ENCODE results near the gene GSX1. TPM values are rescaled to one million over a fixed set of nuclear protein-coding genes. Genes with fewer than 3 reads are reported as not detected.

The GSX1 gene
- total RNA-seq, 2 donors from 2014 or later, result not detected

GRCh38 chr13:27820524-27821482 lies 28.5 kb downstream of the GSX1 start:
- TF ChIP-seq, protein P1, sequence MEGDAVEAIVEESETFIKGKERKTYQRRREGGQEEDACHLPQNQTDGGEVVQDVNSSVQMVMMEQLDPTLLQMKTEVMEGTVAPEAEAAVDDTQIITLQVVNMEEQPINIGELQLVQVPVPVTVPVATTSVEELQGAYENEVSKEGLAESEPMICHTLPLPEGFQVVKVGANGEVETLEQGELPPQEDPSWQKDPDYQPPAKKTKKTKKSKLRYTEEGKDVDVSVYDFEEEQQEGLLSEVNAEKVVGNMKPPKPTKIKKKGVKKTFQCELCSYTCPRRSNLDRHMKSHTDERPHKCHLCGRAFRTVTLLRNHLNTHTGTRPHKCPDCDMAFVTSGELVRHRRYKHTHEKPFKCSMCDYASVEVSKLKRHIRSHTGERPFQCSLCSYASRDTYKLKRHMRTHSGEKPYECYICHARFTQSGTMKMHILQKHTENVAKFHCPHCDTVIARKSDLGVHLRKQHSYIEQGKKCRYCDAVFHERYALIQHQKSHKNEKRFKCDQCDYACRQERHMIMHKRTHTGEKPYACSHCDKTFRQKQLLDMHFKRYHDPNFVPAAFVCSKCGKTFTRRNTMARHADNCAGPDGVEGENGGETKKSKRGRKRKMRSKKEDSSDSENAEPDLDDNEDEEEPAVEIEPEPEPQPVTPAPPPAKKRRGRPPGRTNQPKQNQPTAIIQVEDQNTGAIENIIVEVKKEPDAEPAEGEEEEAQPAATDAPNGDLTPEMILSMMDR (IDR thresholded peaks at IDR 0.05), result no peak
- TF ChIP-seq POLR2AphosphoS5 (IDR thresholded peaks at IDR 0.05) (no peak), POLR2A (IDR thresholded peaks at IDR 0.05) (no peak)
- no peak for DNase-seq (ENCODE audit: low spot score)
- 1% methylated on average over 46 of the region's 46 CpGs for WGBS
- H3K9me3 ChIP-seq, result no peaks in the 10 kb centered on the region
- no peaks in the 10 kb centered on the region for H3K4me1 ChIP-seq (replicated peaks)
- intact Hi-C loops (cut with DNase I), result loop anchor here (10.0 kb wide), 1 partner anchor 876 kb away; no protein-coding TSS in a partner anchor
- no peak overlapping the region for H3K4me3 ChIP-seq
- H3K27me3 ChIP-seq (replicated peaks; ENCODE audit: insufficient read depth), result peaks cover 34% of the 10 kb centered on the region
- H3K27ac ChIP-seq, result no peak overlapping the region
- H3K36me3 ChIP-seq, result no peaks in the 10 kb centered on the region

GRCh38 chr13:27821566-27821965 lies 29.3 kb downstream of the GSX1 start:
- Histone ChIP-seq H3K4me3 (no peak overlapping the region), H3K4me1 (replicated peaks) (no peaks in the 10 kb centered on the region), H3K36me3 (no peaks in the 10 kb centered on the region), H3K9me3 (no peaks in the 10 kb centered on the region), H3K27ac (no peak overlapping the region), H3K27me3 (replicated peaks; ENCODE audit: insufficient read depth) (peaks cover 34% of the 10 kb centered on the region)
- intact Hi-C loops (cut with DNase I), result loop anchor here (10.0 kb wide), 1 partner anchor 877 kb away; no protein-coding TSS in a partner anchor
- WGBS, result 2% methylated on average over 12 of the region's 12 CpGs
- DNase-seq (ENCODE audit: low spot score), result no peak
- TF ChIP-seq, protein P1 (IDR thresholded peaks at IDR 0.05), result no peak
- no peak for TF ChIP-seq POLR2A (IDR thresholded peaks at IDR 0.05)
- no peak for TF ChIP-seq POLR2AphosphoS5 (IDR thresholded peaks at IDR 0.05)

GRCh38 chr13:27822258-27822872 lies 30.1 kb downstream of the GSX1 start:
- WGBS, result 1% methylated on average over 17 of the region's 17 CpGs
- no peaks in the 10 kb centered on the region for H3K9me3 ChIP-seq
- intact Hi-C loops (cut with DNase I), result loop anchor here (10.0 kb wide), 1 partner anchor 878 kb away; no protein-coding TSS in a partner anchor
- no peaks in the 10 kb centered on the region for H3K36me3 ChIP-seq
- no peak overlapping the region for H3K4me3 ChIP-seq
- no peaks in the 10 kb centered on the region for H3K4me1 ChIP-seq (replicated peaks)
- no peak overlapping the region for H3K27ac ChIP-seq
- TF ChIP-seq POLR2AphosphoS5 (IDR thresholded peaks at IDR 0.05) (no peak), POLR2A (IDR thresholded peaks at IDR 0.05) (no peak)
- TF ChIP-seq, protein P1 (IDR thresholded peaks at IDR 0.05), result no peak
- peaks cover 34% of the 10 kb centered on the region for H3K27me3 ChIP-seq (replicated peaks; ENCODE audit: insufficient read depth)
- no peak for DNase-seq (ENCODE audit: low spot score)

GRCh38 chr13:27822873-27823311 lies 30.6 kb downstream of the GSX1 start:
- intact Hi-C loops (cut with DNase I), result loop anchor here (10.0 kb wide), 1 partner anchor 878 kb away; no protein-coding TSS in a partner anchor
- 2% methylated on average over 18 of the region's 18 CpGs for WGBS
- Histone ChIP-seq H3K9me3 (no peaks in the 10 kb centered on the region), H3K27ac (no peak overlapping the region), H3K4me1 (replicated peaks) (no peaks in the 10 kb centered on the region), H3K36me3 (no peaks in the 10 kb centered on the region), H3K27me3 (replicated peaks; ENCODE audit: insufficient read depth) (peaks cover 34% of the 10 kb centered on the region), H3K4me3 (no peak overlapping the region)
- DNase-seq (ENCODE audit: low spot score), result no peak
- no peak for TF ChIP-seq POLR2AphosphoS5 (IDR thresholded peaks at IDR 0.05)
- no peak for TF ChIP-seq POLR2A (IDR thresholded peaks at IDR 0.05)
- TF ChIP-seq, protein P1 (IDR thresholded peaks at IDR 0.05), result no peak
